H1 (cell line): ENCODE results near the gene NOTCH2. TPM values are rescaled to one million over a fixed set of nuclear protein-coding genes. Genes with fewer than 3 reads are reported as not detected.

Source experiments
- HDAC6 ChIP-seq: IDR thresholded peaks from one replicate; pipeline ENCODE4 v1.7.1; 2012; ENCODE audit warnings: low read depth, mild to moderate bottlenecking, inconsistent platforms, low read length, moderate library complexity
- NRF1 ChIP-seq: IDR thresholded peaks from 2 replicates; pipeline ENCODE4 v1.6.1; 2011; ENCODE audit warnings: mild to moderate bottlenecking, low read depth, low read length, improper control_type of control experiment
- RAD21 ChIP-seq, 2 experiments: IDR thresholded peaks in 1 of 2; conservative IDR thresholded peaks in 1 of 2; 2 replicates each; pipeline ENCODE4 v1.6.1; 2011; ENCODE audit warnings: low read depth in 2 of 2, low read length in 2 of 2, improper control_type of control experiment in 1 of 2, inconsistent platforms in 1 of 2, mild to moderate bottlenecking in 1 of 2, moderate library complexity in 1 of 2
- SIN3A ChIP-seq, 2 experiments: IDR thresholded peaks in 1 of 2; conservative IDR thresholded peaks in 1 of 2; 2 replicates each; pipeline ENCODE4 v1.6.1; 2011 to 2012; ENCODE audit warnings: low read length in 2 of 2, improper control_type of control experiment in 1 of 2, low read depth in 1 of 2, mild to moderate bottlenecking in 1 of 2
- SUZ12 ChIP-seq: fragments of 200-600 bp; sonication (generic); IDR thresholded peaks from 2 replicates; pipeline ENCODE4 v1.6.1; 2012; ENCODE audit warnings: mild to moderate bottlenecking, inconsistent platforms, low read length, moderate library complexity, mixed read lengths
- polyA plus RNA-seq, 7 experiments: library from polyadenylated mRNA; depleted of rRNA in 3 of 7; stranded (reverse) in 5 of 7; unstranded in 2 of 7; fragments of >200 nt in 5 of 7; fragments of 200-250 nt in 2 of 7; gene quantifications; 1 replicate in 5 of 7; 2 replicates in 1 of 7; 4 replicates in 1 of 7; pipeline versions ENCODE4 v1.2.1 to v1.2.3, GENCODE V29; 2011 to 2013; ENCODE audit warnings: missing spikeins in 2 of 7, mixed read lengths in 2 of 7
- total RNA-seq: library from RNA; stranded (reverse); fragmentation: NEBNext Ultra II Directional; extraction: Animal tissue kit (Norgen Biotek cat#: 25700); gene quantifications from 2 replicates; pipeline ENCODE4 v1.2.1, GENCODE V29; 2021

The NOTCH2 gene
- total and polyA plus RNA-seq, 2 of the 8 experiments (the other 6 are each of a cell fraction or from before 2014, with no cell fraction given) = 17.7 to 63.0 TPM

GRCh38 chr1:119914071-119914470 lies 155.4 kb downstream of the NOTCH2 start (continued):
- TF ChIP-seq RAD21 (IDR thresholded peaks at IDR 0.05 in 1 of 2, conservative IDR thresholded peaks at IDR 0.05 in 1 of 2; ENCODE audit: low read depth in 2 of 2, low read length in 2 of 2) (no peak), NRF1 (no peak), SUZ12 (no peak), HDAC6 (no peak), SIN3A (conservative IDR thresholded peaks at IDR 0.05 in 1 of 2, IDR thresholded peaks at IDR 0.05 in 1 of 2; ENCODE audit: low read depth in 1 of 2, low read length in 2 of 2) (no peak)
